Left lung (tissue), 10 donors: ENCODE measurements around the gene ZNF148. TPM values are rescaled to one million over a fixed set of nuclear protein-coding genes. Genes with fewer than 3 reads are reported as not detected.
A peak's percentile ranks its signal among the peaks of the same experiment; 100 is the strongest.

Source experiments
- ATAC-seq: fragments of 200-7000 bp; cut with Tn5 transposase; one replicate; pipeline ENCODE4 v1.9.1; 2020; ENCODE audit warnings: moderate library complexity
- DNase-seq, 4 donors: peaks; one replicate each; pipeline ENCODE4 v3.0.0-alpha.2; 2013 to 2020
- H3K27ac ChIP-seq, 2 donors: fragments of 200-600 bp; sonication (generic) in 1 of 2; one replicate each; pipeline versions ENCODE4 v1.5.0 to v1.8.0; 2020 to 2021
- H3K27me3 ChIP-seq, 2 donors: fragments of 200-600 bp; sonication (generic) in 1 of 2; one replicate each; pipeline versions ENCODE4 v1.5.0 to v1.8.0; 2020 to 2021
- H3K36me3 ChIP-seq, 2 donors: fragments of 200-600 bp; sonication (generic) in 1 of 2; one replicate each; pipeline versions ENCODE4 v1.5.0 to v1.8.0; 2020 to 2021
- H3K4me1 ChIP-seq, 2 donors: fragments of 200-600 bp; one replicate each; pipeline ENCODE4 v1.8.0; 2021
- H3K4me3 ChIP-seq, 2 donors: fragments of 200-600 bp; sonication (generic) in 1 of 2; one replicate each; pipeline versions ENCODE4 v1.5.0 to v1.8.0; 2020 to 2021; ENCODE audit warnings: mild to moderate bottlenecking in 1 of 2
- H3K9me3 ChIP-seq, 2 donors: fragments of 200-600 bp; sonication (generic) in 1 of 2; one replicate each; pipeline versions ENCODE4 v1.5.0 to v1.8.0; 2020 to 2021
- CTCF ChIP-seq, 2 donors: fragments of 200-600 bp; sonication (generic) in 1 of 2; IDR thresholded peaks; one replicate each; pipeline versions ENCODE4 v1.5.0 to v1.8.0; 2021; ENCODE audit warnings: antibody characterized with exemption in 2 of 2
- intact Hi-C, 2 donors: fragments of 100-400 bp; cut with DNase I; formaldehyde crosslinking; loops; one replicate each; pipeline versions ENCODE4 v1.11.2 to v1.14.2; 2022
- polyA plus RNA-seq, 6 donors: library from polyadenylated mRNA; unstranded; fragments of 120-200 nt; gene quantifications; one replicate each; pipeline ENCODE4 v1.2.1, GENCODE V29; 2013; ENCODE audit not compliant: insufficient read length in 6 of 6
- total RNA-seq, 2 donors: library from RNA; stranded (reverse); fragmentation: NEBNext Ultra II Directional; extraction: Animal tissue kit (Norgen Biotek cat#: 25700); gene quantifications; one replicate each; pipeline ENCODE4 v1.2.1, GENCODE V29; 2021
- donor health status: DM: no; HTN: yes; CAD: no.
- donor health status: DM: no; HTN: no; CAD: no.

Gene ZNF148
- total and polyA plus RNA-seq, 8 donors, result 35.2 to 44.9 (median 40.3) TPM

GRCh38 chr3:125379483-125379882, 4.4 kb upstream of the ZNF148 start:
- TF ChIP-seq CTCF (IDR thresholded peaks at IDR 0.05), result no peak
- H3K27ac ChIP-seq, result no peak overlapping the region

GRCh38 chr3:125378762-125379161, 3.6 kb upstream of the ZNF148 start:
- intact Hi-C loops, result no loop called here
- TF ChIP-seq CTCF (IDR thresholded peaks at IDR 0.05), result no peak
- Histone ChIP-seq H3K4me1 (peaks cover 5 to 14% of the 10 kb centered on the region in 2 donors), H3K27ac (no peak overlapping the region), H3K9me3 (no peaks in the 10 kb centered on the region), H3K36me3 (no peaks in the 10 kb centered on the region), H3K27me3 (no peaks in the 10 kb centered on the region), H3K4me3 (no peak overlapping the region)
- no peak for DNase-seq
- ATAC-seq, result no peak

More at GRCh38 chr3:125379483-125379882, 4.4 kb upstream of the ZNF148 start:
- H3K4me3 ChIP-seq, result no peak overlapping the region
- intact Hi-C loops, result no loop called here
- no peaks in the 10 kb centered on the region for H3K27me3 ChIP-seq
- H3K4me1 ChIP-seq, result peaks cover 5 to 8% of the 10 kb centered on the region in 2 donors
- H3K36me3 ChIP-seq, result no peaks in the 10 kb centered on the region
- DNase-seq (no peak), ATAC-seq (no peak)
- no peaks in the 10 kb centered on the region for H3K9me3 ChIP-seq

- intact Hi-C loops, result no loop called here
- Histone ChIP-seq H3K4me1 (peaks cover 5 to 35% of the 10 kb centered on the region in 2 donors), H3K27ac (peak overlapping the region; percentile 91 to 92), H3K4me3 (peak overlapping the region; percentile 79 to 84), H3K36me3 (no peaks in the 10 kb centered on the region), H3K9me3 (no peaks in the 10 kb centered on the region), H3K27me3 (no peaks in the 10 kb centered on the region)
- DNase-seq, result no peak
- TF ChIP-seq CTCF (IDR thresholded peaks at IDR 0.05), result no peak
- no peak for ATAC-seq
These were observed 990 bp upstream of the ZNF148 start for GRCh38 chr3:125375950-125376679.

- Histone ChIP-seq H3K27me3 (no peaks in the 10 kb centered on the region), H3K36me3 (no peaks in the 10 kb centered on the region), H3K4me3 (peak overlapping the region; percentile 79 to 84), H3K9me3 (no peaks in the 10 kb centered on the region), H3K4me1 (peaks cover 5 to 43% of the 10 kb centered on the region in 2 donors), H3K27ac (peak overlapping the region; percentile 91 to 92)
- TF ChIP-seq CTCF (IDR thresholded peaks at IDR 0.05), result no peak
- intact Hi-C loops, result no loop called here
- peak; percentile 29 to 86 (median 38) for DNase-seq
- ATAC-seq, result peak; percentile 53
These were observed 577 bp downstream of the ZNF148 start for GRCh38 chr3:125374501-125374995.

- intact Hi-C loops, result no loop called here
These were observed 7.5 kb downstream of the ZNF148 start for GRCh38 chr3:125367403-125368230.

More at GRCh38 chr3:125367403-125368230, 7.5 kb downstream of the ZNF148 start:
- no peak for DNase-seq
- Histone ChIP-seq H3K4me3 (no peak overlapping the region), H3K27ac (peak overlapping the region in 1 of 2 donors; percentile 13), H3K4me1 (peaks cover 0 to 40% of the 10 kb centered on the region in 2 donors), H3K9me3 (no peaks in the 10 kb centered on the region), H3K27me3 (no peaks in the 10 kb centered on the region), H3K36me3 (no peaks in the 10 kb centered on the region)
- no peak for TF ChIP-seq CTCF (IDR thresholded peaks at IDR 0.05)
- ATAC-seq, result no peak
